Measurements from ENCODE around the gene PPEF1. TPM values are rescaled to one million over a fixed set of nuclear protein-coding genes. Genes with fewer than 3 reads are reported as not detected.
A peak's percentile ranks its signal among the peaks of the same experiment; 100 is the strongest.

The PPEF1 gene
- total and polyA plus RNA-seq, 12 donors = 0.07 to 0.93 (median 0.31) TPM; not detected in 6

DNA sequence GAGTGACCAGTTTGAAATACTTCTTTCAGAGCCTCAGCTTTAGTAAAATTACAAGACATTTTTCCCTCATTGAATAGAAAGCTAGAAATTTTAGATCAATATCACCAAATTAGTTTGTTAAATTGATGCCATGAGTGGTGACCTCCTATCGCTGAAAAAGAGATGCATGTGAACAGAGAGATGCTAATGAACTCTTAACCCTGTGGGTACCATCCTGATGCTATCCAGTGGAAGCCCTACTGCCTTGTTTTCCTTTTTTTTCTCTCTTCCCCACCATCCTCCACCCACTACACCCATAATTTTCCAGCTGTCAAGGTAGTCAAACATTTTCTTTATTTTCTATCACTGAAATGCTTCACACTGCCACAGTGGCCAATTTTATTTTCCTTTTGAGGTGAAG is 61.9 kb downstream of the PPEF1 start:
- H3K36me3 ChIP-seq = no peaks in the 10 kb centered on the region
- no peaks in the 10 kb centered on the region for H3K27me3 ChIP-seq
- peaks cover 0 to 10% (median 0%) of the 10 kb centered on the region in 9 donors for H3K4me1 ChIP-seq
- no peak overlapping the region for H3K4me3 ChIP-seq
- 21 to 32% methylated on average over 1 of the region's 1 CpG for WGBS, 2 donors
- no peak overlapping the region for H3K27ac ChIP-seq
- ATAC-seq = no peak
- intact Hi-C loops (cut with DNase I) = no loop called here
- no peak for TF ChIP-seq CTCF (IDR thresholded peaks at IDR 0.05)
- H3K9me3 ChIP-seq = peaks cover 0 to 18% (median 0%) of the 10 kb centered on the region in 11 donors
- DNase-seq = no peak

GRCh38 chrX:18769812-18770573 is 62.5 kb downstream of the PPEF1 start:
- Histone ChIP-seq H3K4me3 (no peak overlapping the region), H3K27me3 (no peaks in the 10 kb centered on the region), H3K36me3 (no peaks in the 10 kb centered on the region), H3K9me3 (peaks cover 0 to 20% (median 0%) of the 10 kb centered on the region in 11 donors), H3K27ac (no peak overlapping the region), H3K4me1 (peaks cover 0 to 10% (median 0%) of the 10 kb centered on the region in 9 donors)
- DNase-seq (no peak), ATAC-seq (peak in 4 of 8 donors; percentile 37 to 63 (median 59))
- TF ChIP-seq CTCF (IDR thresholded peaks at IDR 0.05) = peak in 4 of 9 donors; percentile 15 to 37 (median 22)
- WGBS, 2 donors = 49% methylated on average over 7 of the region's 7 CpGs
- intact Hi-C loops (cut with DNase I) = no loop called here

DNA sequence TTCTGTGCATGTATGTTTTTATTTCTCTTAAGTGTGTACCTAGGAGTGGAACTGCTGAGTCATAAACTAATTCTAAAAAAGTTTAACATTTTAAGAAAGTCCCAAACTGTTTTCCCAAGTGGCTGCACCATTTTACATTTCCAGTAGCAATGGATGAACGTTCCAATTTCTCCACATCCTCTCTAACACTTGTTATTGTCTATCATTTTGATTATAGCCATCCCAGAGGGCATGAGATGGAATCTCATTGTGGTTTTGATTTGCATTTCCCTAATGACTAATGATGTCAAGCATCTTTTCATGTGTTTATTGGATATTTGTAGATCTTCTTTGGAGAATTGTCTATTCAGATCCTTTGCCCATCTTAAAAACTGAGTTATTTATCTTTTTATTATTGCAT is 82.5 kb downstream of the PPEF1 start:
- no peaks in the 10 kb centered on the region for H3K36me3 ChIP-seq
- no peak overlapping the region for H3K27ac ChIP-seq
- DNase-seq = no peak
- no peak for ATAC-seq
- H3K4me3 ChIP-seq = no peak overlapping the region
- TF ChIP-seq CTCF (IDR thresholded peaks at IDR 0.05) = no peak
- WGBS, 2 donors = 45 to 70% methylated on average over 1 of the region's 1 CpG
- intact Hi-C loops (cut with DNase I) = no loop called here
- H3K9me3 ChIP-seq = no peaks in the 10 kb centered on the region
- H3K4me1 ChIP-seq = no peaks in the 10 kb centered on the region
- no peaks in the 10 kb centered on the region for H3K27me3 ChIP-seq

DNA sequence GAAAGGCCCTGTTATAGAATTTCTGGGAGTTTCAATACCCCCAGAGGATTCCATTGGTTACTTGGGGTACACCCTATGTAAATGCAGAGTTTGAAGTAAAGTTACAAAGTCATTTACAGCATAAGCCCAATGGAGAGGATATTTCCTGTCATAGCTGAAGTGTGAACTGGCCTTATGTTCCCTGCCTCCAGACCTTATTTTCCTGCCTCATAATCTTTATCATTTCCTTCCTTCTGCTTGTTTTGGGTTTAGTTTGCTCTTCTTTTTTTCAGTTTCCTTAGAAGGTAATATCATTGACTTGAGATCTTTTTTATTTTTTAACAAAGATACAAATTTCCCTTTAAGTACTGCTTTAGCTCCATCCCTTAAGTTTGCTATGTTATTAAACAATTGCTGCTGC is 85.4 kb downstream of the PPEF1 start:
- TF ChIP-seq CTCF (IDR thresholded peaks at IDR 0.05) = no peak
- H3K4me1 ChIP-seq = no peaks in the 10 kb centered on the region
- H3K27ac ChIP-seq = no peak overlapping the region
- no peak overlapping the region for H3K4me3 ChIP-seq
- ATAC-seq (no peak), DNase-seq (no peak)
- peaks cover 0 to 10% (median 0%) of the 10 kb centered on the region in 7 donors for H3K27me3 ChIP-seq
- no peaks in the 10 kb centered on the region for H3K36me3 ChIP-seq
- intact Hi-C loops (cut with DNase I) = no loop called here
- H3K9me3 ChIP-seq = no peaks in the 10 kb centered on the region
